GM12878 (cell line): ENCODE data around the gene DDX27. TPM values are rescaled to one million over a fixed set of nuclear protein-coding genes. Genes with fewer than 3 reads are reported as not detected.

Source experiments
- BRCA1 ChIP-seq: IDR thresholded peaks from 2 replicates; pipeline ENCODE4 v1.6.1; 2011; ENCODE audit warnings: low read depth, low read length, improper control_type of control experiment
- CHD2 ChIP-seq: IDR thresholded peaks from 2 replicates; pipeline ENCODE4 v1.6.1; 2011; ENCODE audit warnings: low read depth, low read length, improper control_type of control experiment, borderline replicate concordance
- DPF2 ChIP-seq: fragments of 450-650 bp; IDR thresholded peaks from 2 replicates; pipeline ENCODE4 v1.6.1; 2017; ENCODE audit warnings: mild to moderate bottlenecking
- EED ChIP-seq: sonication (generic); IDR thresholded peaks from 2 replicates; pipeline ENCODE4 v1.6.1; 2016; ENCODE audit warnings: antibody characterized with exemption, low read depth
- HCFC1 ChIP-seq: fragments of 150-350 bp; IDR thresholded peaks from 2 replicates; pipeline ENCODE4 v1.6.1; 2014; ENCODE audit warnings: low read length
- HDAC2 ChIP-seq: fragments of 200-600 bp; sonication (generic); IDR thresholded peaks from 2 replicates; pipeline ENCODE4 v1.6.1; 2017
- LARP7 ChIP-seq: fragments of 450-650 bp; IDR thresholded peaks from 2 replicates; pipeline ENCODE4 v1.6.1; 2017; ENCODE audit warnings: mild to moderate bottlenecking
- MTA2 ChIP-seq: fragments of 450-650 bp; IDR thresholded peaks from 2 replicates; pipeline ENCODE4 v1.6.1; 2016; ENCODE audit warnings: low read depth, mild to moderate bottlenecking, moderate library complexity
- NFXL1 ChIP-seq: fragments of 450-650 bp; IDR thresholded peaks from 2 replicates; pipeline ENCODE4 v1.6.1; 2017; ENCODE audit warnings: antibody characterized with exemption, mild to moderate bottlenecking, borderline replicate concordance
- PKNOX1 ChIP-seq: fragments of 450-650 bp; IDR thresholded peaks from 2 replicates; pipeline ENCODE4 v1.6.1; 2016; ENCODE audit warnings: mild to moderate bottlenecking
- RFX5 ChIP-seq: IDR thresholded peaks from 2 replicates; pipeline ENCODE4 v1.6.1; 2011; ENCODE audit warnings: low read depth, low read length, improper control_type of control experiment
- RUNX3 ChIP-seq: IDR thresholded peaks from 2 replicates; pipeline ENCODE4 v1.6.1; 2012; ENCODE audit warnings: low read length, inconsistent platforms
- SIN3A ChIP-seq: IDR thresholded peaks from 2 replicates; pipeline ENCODE4 v1.6.1; 2012; ENCODE audit warnings: low read depth, low read length, improper control_type of control experiment
- SMARCA5 ChIP-seq: fragments of 450-650 bp; IDR thresholded peaks from 2 replicates; pipeline ENCODE4 v1.6.1; 2017; ENCODE audit warnings: mild to moderate bottlenecking
- SP1 ChIP-seq: IDR thresholded peaks from one replicate; pipeline ENCODE4 v1.6.1; 2011; ENCODE audit warnings: low read depth, low read length
- SREBF1 ChIP-seq: IDR thresholded peaks from 2 replicates; pipeline ENCODE4 v1.6.1; 2012; ENCODE audit warnings: mild to moderate bottlenecking, low read length
- TCF3 ChIP-seq: IDR thresholded peaks from 2 replicates; pipeline ENCODE4 v1.6.1; 2012; ENCODE audit warnings: low read depth, mild to moderate bottlenecking, low read length, borderline replicate concordance; ENCODE audit not compliant: insufficient read depth
- USF2 ChIP-seq: IDR thresholded peaks from 2 replicates; pipeline ENCODE4 v1.6.1; 2011; ENCODE audit warnings: low read depth, low read length, improper control_type of control experiment, borderline replicate concordance
- ZBED1 ChIP-seq: IDR thresholded peaks from 2 replicates; pipeline ENCODE4 v1.6.1; 2016; ENCODE audit warnings: borderline replicate concordance
- ZNF217 ChIP-seq: fragments of 450-650 bp; IDR thresholded peaks from 2 replicates; pipeline ENCODE4 v1.6.1; 2017; ENCODE audit warnings: antibody characterized with exemption, mild to moderate bottlenecking
- ZNF622 ChIP-seq: fragments of 450-650 bp; IDR thresholded peaks from 2 replicates; pipeline ENCODE4 v1.6.1; 2017; ENCODE audit warnings: mild to moderate bottlenecking, inconsistent platforms
- polyA plus RNA-seq, 11 experiments: library from polyadenylated mRNA; depleted of rRNA in 4 of 11; unstranded in 6 of 11; stranded (reverse) in 5 of 11; fragments of >200 nt; fragmentation: Nextera tagmentation in 4 of 11; fragmentation: Illumina TruSeq in 1 of 11; extraction: Ambion mirVana in 4 of 11; extraction: Trizol in 1 of 11; gene quantifications; 1 replicate in 1 of 11; 2 replicates in 10 of 11; pipeline versions ENCODE4 v1.2.1 to v1.2.3, GENCODE V29; 2011 to 2016; ENCODE audit warnings: inconsistent platforms in 2 of 11, missing spikeins in 2 of 11, low read depth in 1 of 11
- total RNA-seq, 4 experiments: library from RNA; depleted of rRNA in 3 of 4; stranded (reverse); fragments of >200 nt in 3 of 4; fragmentation: Illumina TruSeq in 1 of 4; extraction: Trizol in 1 of 4; gene quantifications; 2 replicates each; pipeline versions ENCODE4 v1.2.1 to v1.2.3, GENCODE V29; 2013 to 2021
- TF ChIP-seq, protein P1 (sequence below): IDR thresholded peaks from 2 replicates; pipeline ENCODE4 v1.6.1; 2011; ENCODE audit warnings: borderline replicate concordance, low read depth, mild to moderate bottlenecking, moderate library complexity, mixed read lengths, low read length; ENCODE audit not compliant: insufficient read depth; ENCODE audit errors: extremely low read length

DDX27 gene
- total and polyA plus RNA-seq, 10 of the 15 experiments (the other 5 are each of a cell fraction or from before 2014, with no cell fraction given): 19.8 to 78.8 (median 54.9) TPM

DNA sequence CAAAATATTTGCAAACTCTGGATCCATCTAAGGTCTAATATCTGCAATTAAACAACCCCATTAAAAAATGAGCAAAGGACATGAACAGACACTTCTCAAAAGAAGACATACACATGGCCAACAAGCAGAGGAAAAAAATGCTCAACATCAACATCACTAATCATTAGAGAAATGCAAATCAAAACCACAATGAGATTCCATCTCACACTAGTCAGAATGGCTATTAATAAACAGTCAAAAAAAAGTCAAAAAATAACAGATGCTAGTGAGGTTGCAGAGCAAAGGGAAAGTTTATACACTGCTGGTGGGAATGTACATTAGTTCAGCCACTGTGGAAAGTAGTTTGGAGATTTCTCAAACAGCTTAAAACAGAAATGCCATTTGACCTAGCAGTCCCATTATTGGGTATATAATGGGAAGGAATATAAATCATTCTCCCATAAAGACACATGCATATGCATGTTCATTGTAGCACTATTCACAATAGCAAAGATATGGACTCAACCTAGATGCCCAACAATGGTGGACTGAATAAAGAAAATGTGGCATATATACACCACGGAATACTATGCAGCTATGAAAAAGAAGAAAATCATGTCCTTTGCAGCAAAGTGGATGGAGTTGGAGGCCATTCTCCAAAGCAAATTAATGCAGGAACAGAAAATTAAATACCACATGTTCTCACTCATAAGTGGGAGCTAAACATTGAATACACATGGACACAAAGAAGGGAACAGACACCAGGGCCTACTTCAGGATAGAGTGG is 49.6 kb downstream of the DDX27 start (continued):
- TF ChIP-seq, protein P1, sequence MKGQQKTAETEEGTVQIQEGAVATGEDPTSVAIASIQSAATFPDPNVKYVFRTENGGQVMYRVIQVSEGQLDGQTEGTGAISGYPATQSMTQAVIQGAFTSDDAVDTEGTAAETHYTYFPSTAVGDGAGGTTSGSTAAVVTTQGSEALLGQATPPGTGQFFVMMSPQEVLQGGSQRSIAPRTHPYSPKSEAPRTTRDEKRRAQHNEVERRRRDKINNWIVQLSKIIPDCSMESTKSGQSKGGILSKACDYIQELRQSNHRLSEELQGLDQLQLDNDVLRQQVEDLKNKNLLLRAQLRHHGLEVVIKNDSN: no peak
- TF ChIP-seq LARP7: no peak
- TF ChIP-seq SREBF1: no peak
- TF ChIP-seq HDAC2: no peak
- TF ChIP-seq USF2: no peak
- peak; percentile 66 for TF ChIP-seq RUNX3
- TF ChIP-seq ZBED1: no peak
- no peak for TF ChIP-seq CHD2
- TF ChIP-seq TCF3: no peak
- no peak for TF ChIP-seq PKNOX1
- no peak for TF ChIP-seq ZNF622
- TF ChIP-seq BRCA1: no peak
- TF ChIP-seq DPF2: no peak
- TF ChIP-seq NFXL1: no peak
- no peak for TF ChIP-seq RFX5
- no peak for TF ChIP-seq EED
- no peak for TF ChIP-seq SP1
- TF ChIP-seq SMARCA5: peak; percentile 28; the same call in 1 of the 2 replicates
- TF ChIP-seq MTA2: peak; percentile 38; the same call in 1 of the 2 replicates
- TF ChIP-seq HCFC1: no peak
- peak; percentile 80; the same call in 1 of the 2 replicates for TF ChIP-seq ZNF217
- no peak for TF ChIP-seq SIN3A
- TF ChIP-seq, all 136 proteins: peak for 13
